ENCODE results near the gene RFNG. TPM values are rescaled to one million over a fixed set of nuclear protein-coding genes. Genes with fewer than 3 reads are reported as not detected.

Gene RFNG
- total and polyA plus RNA-seq, 2 of the 13 experiments (the other 11 are each of a cell fraction or from before 2014, with no cell fraction given), result 61.4 to 64.0 TPM

GRCh38 chr17:82089723-82090548 is 38.3 kb upstream of the RFNG start (continued):
- TF ChIP-seq ZNF292 (CRISPR knock-in tag; IDR thresholded peaks at IDR 0.05; ENCODE audit: borderline replicate concordance, low read depth) (no peak), AGO2 (optimal IDR thresholded peaks at IDR 0.05; ENCODE audit: low read depth, low read length) (peak; percentile 52), RXRA (CRISPR knock-in tag; IDR thresholded peaks at IDR 0.05) (no peak)

GRCh38 chr17:82088838-82089722 is 37.5 kb upstream of the RFNG start:
- Histone ChIP-seq H3K9me3 (ENCODE audit: low read length) (no peaks in the 10 kb centered on the region), H3K79me2 (ENCODE audit: insufficient read depth, low read length) (peaks cover 36% of the 10 kb centered on the region), H3K36me3 (replicated peaks in 1 of 2; ENCODE audit: control insufficient read depth in 1 of 2, insufficient read depth in 2 of 2, low read length in 2 of 2) (peaks cover 87 to 98% of the 10 kb centered on the region in 2 experiments), H3K4me1 (ENCODE audit: insufficient read depth, low read length) (peaks cover 13% of the 10 kb centered on the region), H3K4me3 (replicated peaks in 1 of 3; ENCODE audit: insufficient read depth in 1 of 3, low read depth in 2 of 3, low read length in 3 of 3) (no peak overlapping the region), H4K20me1 (ENCODE audit: insufficient read depth, low read length) (peaks cover 75% of the 10 kb centered on the region), H3K27ac (ENCODE audit: extremely low read length, insufficient read depth, low read length) (no peak overlapping the region), H3K27me3 (ENCODE audit: control insufficient read depth in 1 of 2, insufficient read depth in 2 of 2, low read length in 2 of 2) (no peaks in the 10 kb centered on the region), H3K9ac (ENCODE audit: insufficient read depth, low read depth, low read length) (no peak overlapping the region), H2AFZ (ENCODE audit: low read length) (no peak overlapping the region), H3K4me2 (ENCODE audit: low read depth, low read length) (no peak overlapping the region)
- TSS peak; percentile 20 for BruUV-seq (replicated peaks)
- no peak for ATAC-seq
- FAIRE-seq, result no peak
- no peak for DNase-seq (ENCODE audit: low spot score)
- ChIA-PET POLR2A (interaction anchor here (1.8 kb wide), 1 partner anchor 9 kb away, joined by 4 read pairs; the partner anchor contains the start of gene FASN), CTCF (ENCODE audit: low intra/inter-chr PET ratio, low total read pairs) (no interaction called here)
- in situ Hi-C loops (cut with HindIII; ENCODE audit: extremely low pct_ligation_motif_present, low pct_unique_long_range_greater_than_20kb), result no loop called here
- intact Hi-C loops (cut with micrococcal nuclease; ENCODE audit: unreplicated experiment), result no loop called here
- WGBS (ENCODE audit: low lambda C conversion rate), result 98% methylated on average over 19 of the region's 47 CpGs
- TF ChIP-seq SMYD3 (CRISPR knock-in tag; IDR thresholded peaks at IDR 0.05) (no peak), POLR2AphosphoS5 (IDR thresholded peaks at IDR 0.05; ENCODE audit: low read depth, low read length) (peak; percentile 12), ZFYVE20 (CRISPR knock-in tag; IDR thresholded peaks at IDR 0.05; ENCODE audit: borderline replicate concordance, low read depth) (0 out of 2 replicates have a peak, but pooled peaks have one; percentile 36), AGO2 (optimal IDR thresholded peaks at IDR 0.05; ENCODE audit: low read depth, low read length) (peak; percentile 82), NR0B2 (CRISPR knock-in tag; IDR thresholded peaks at IDR 0.05) (no peak), ZBTB33 (CRISPR knock-in tag; IDR thresholded peaks at IDR 0.05) (0 out of 2 replicates have a peak, but pooled peaks have one; percentile 12), RBM22 (optimal IDR thresholded peaks at IDR 0.05; ENCODE audit: low read length) (peak; percentile 44), RBFOX2 (IDR thresholded peaks at IDR 0.05; ENCODE audit: low read depth, low read length) (peak; percentile 86), TAF15 (IDR thresholded peaks at IDR 0.05; ENCODE audit: low read depth, low read length, poor library complexity, severe bottlenecking) (peak; percentile 20), ZNF687 (CRISPR knock-in tag; IDR thresholded peaks at IDR 0.05) (0 out of 2 replicates have a peak, but pooled peaks have one; percentile 1)
